Measurements from ENCODE around the gene SPECC1L. TPM values are rescaled to one million over a fixed set of nuclear protein-coding genes. Genes with fewer than 3 reads are reported as not detected.
"Not testable (repeated sequence)": the region's sequence is repeated elsewhere in the genome, so short reads cannot be mapped to it uniquely, and the experiment has no call there.

SPECC1L gene
- total RNA-seq, 1 donor from 2014 or later = 56.3 TPM

GRCh38 chr22:24247564-24248344, 22.9 kb upstream of the SPECC1L start:
- DNase-seq = peak; percentile 91

GRCh38 chr22:24248611-24249010, 22.0 kb upstream of the SPECC1L start:
- DNase-seq = not testable (repeated sequence)

- DNase-seq = not testable (repeated sequence)
Measured at GRCh38 chr22:24249413-24249812, 21.2 kb upstream of the SPECC1L start.

GRCh38 chr22:24251286-24251685, 19.3 kb upstream of the SPECC1L start:
- DNase-seq = not testable (repeated sequence)

GRCh38 chr22:24253126-24253525, 17.5 kb upstream of the SPECC1L start:
- DNase-seq = not testable (repeated sequence)

- not testable (repeated sequence) for DNase-seq
Measured at GRCh38 chr22:24256136-24256535, 14.5 kb upstream of the SPECC1L start.

- DNase-seq = not testable (repeated sequence)
Measured at GRCh38 chr22:24256736-24257135, 13.9 kb upstream of the SPECC1L start.

- peak; percentile 86 for DNase-seq
Measured at GRCh38 chr22:24259459-24259858, 11.2 kb upstream of the SPECC1L start.

- not testable (repeated sequence) for DNase-seq
Measured at GRCh38 chr22:24262185-24262749, 8.4 kb upstream of the SPECC1L start.

- not testable (repeated sequence) for DNase-seq
Measured at GRCh38 chr22:24263479-24263878, 7.2 kb upstream of the SPECC1L start.

- peak; percentile 67 for DNase-seq
Measured at GRCh38 chr22:24264329-24264896, 6.2 kb upstream of the SPECC1L start.

- DNase-seq = no peak
Measured at GRCh38 chr22:24265734-24266133, 4.9 kb upstream of the SPECC1L start.

- not testable (repeated sequence) for DNase-seq
Measured at GRCh38 chr22:24266495-24266894, 4.1 kb upstream of the SPECC1L start.

- no peak for DNase-seq
Measured at GRCh38 chr22:24271386-24271854, 789 bp downstream of the SPECC1L start.

GRCh38 chr22:24273031-24273430, 2.4 kb downstream of the SPECC1L start:
- DNase-seq = not testable (repeated sequence)

- DNase-seq = not testable (repeated sequence)
Measured at GRCh38 chr22:24273906-24274305, 3.3 kb downstream of the SPECC1L start.

GRCh38 chr22:24274696-24275405, 4.2 kb downstream of the SPECC1L start:
- DNase-seq = peak; percentile 16

- DNase-seq = not testable (repeated sequence)
Measured at GRCh38 chr22:24280363-24280762, 9.7 kb downstream of the SPECC1L start.

GRCh38 chr22:24282401-24282800, 11.8 kb downstream of the SPECC1L start:
- no peak for DNase-seq

GRCh38 chr22:24284747-24285203, 14.1 kb downstream of the SPECC1L start:
- peak; percentile 44 for DNase-seq

GRCh38 chr22:24285245-24285644, 14.6 kb downstream of the SPECC1L start:
- no peak for DNase-seq

- not testable (repeated sequence) for DNase-seq
Measured at GRCh38 chr22:24287212-24287611, 16.6 kb downstream of the SPECC1L start.

GRCh38 chr22:24287801-24288200, 17.2 kb downstream of the SPECC1L start:
- DNase-seq = not testable (repeated sequence)
